GM10248 (cell line): ENCODE measurements around the gene HIPK4.

Source experiments
- CTCF ChIA-PET: fragments of 300-600 bp; sonication (Branson Sonifier 250); formaldehyde crosslinking; extraction: SDS; loops from one replicate; lab custom pipeline; 2021; ENCODE audit warnings: antibody characterized with exemption; lab: Yijun Ruan, JAX
- POLR2A ChIA-PET: fragments of 350-650 bp; sonication (Branson Sonifier 250); formaldehyde crosslinking; extraction: SDS; loops from one replicate; lab custom pipeline; 2020; ENCODE audit warnings: antibody characterized with exemption; lab: Yijun Ruan, JAX
- DNase-seq: peaks from one replicate; pipeline ENCODE4 v3.0.0; 2012; ENCODE audit errors: extremely low spot score
- CTCF ChIP-seq: IDR thresholded peaks from 2 replicates; pipeline ENCODE4 v1.5.1; 2012; ENCODE audit warnings: mild to moderate bottlenecking, low read depth; ENCODE audit errors: extremely low read depth, missing control alignments, control extremely low read depth

HIPK4 gene

GRCh38 chr19:40420766-40421765, 31.1 kb upstream of the HIPK4 start:
- TF ChIP-seq CTCF = peak; percentile 90
- DNase-seq = peak; percentile 79
- ChIA-PET CTCF (interaction anchor here (0.8 to 6.3 kb wide), 25 partner anchors 8 to 357 kb away, joined by 3 to 42 read pairs (median 4); partner anchors contain the start of genes BLVRB, RAB4B, SERTAD3 and SPTBN4), POLR2A (interaction anchor here (0.6 to 1.8 kb wide), 15 partner anchors 8 to 150 kb away, joined by 3 to 12 read pairs (median 4); partner anchors contain the start of genes BLVRB, C19orf47 and PLD3)

DNA sequence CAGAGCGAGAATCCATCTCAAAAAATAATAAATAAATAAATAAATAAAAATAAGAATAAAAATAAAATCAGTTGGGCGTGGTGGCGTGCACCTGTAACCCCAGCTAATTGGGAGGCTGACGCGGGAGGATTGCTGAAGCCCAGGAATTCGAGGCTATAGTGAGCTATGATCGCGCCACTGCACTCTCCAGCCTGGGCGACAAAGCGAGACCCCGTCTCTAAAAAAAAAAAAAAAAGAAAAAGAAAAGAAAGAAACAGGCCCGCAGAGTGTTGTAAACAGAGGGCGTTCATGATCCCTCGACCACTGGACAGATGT, 30.4 kb upstream of the HIPK4 start:
- CTCF ChIA-PET = interaction anchor here (0.8 to 6.3 kb wide), 26 partner anchors 9 to 358 kb away, joined by 3 to 42 read pairs (median 4); partner anchors contain the start of genes BLVRB, C19orf47, RAB4B and SERTAD3
- no peak for TF ChIP-seq CTCF
- no peak for DNase-seq
- POLR2A ChIA-PET = interaction anchor here (0.5 to 1.8 kb wide), 15 partner anchors 8 to 329 kb away, joined by 3 to 12 read pairs (median 4); partner anchors contain the start of genes BLVRB, C19orf47 and PLD3

- POLR2A ChIA-PET = interaction anchor here (0.5 to 1.8 kb wide), 7 partner anchors 10 to 375 kb away, joined by 3 to 11 read pairs (median 5); partner anchors contain the start of genes C19orf47 and PLD3
- TF ChIP-seq CTCF = no peak
- CTCF ChIA-PET = interaction anchor here (0.9 to 6.3 kb wide), 16 partner anchors 8 to 215 kb away, joined by 3 to 42 read pairs (median 6); partner anchors contain the start of genes BLVRB, C19orf47 and SPTBN4
- no peak for DNase-seq
Measured at GRCh38 chr19:40419780-40420179, 29.8 kb upstream of the HIPK4 start.

DNA sequence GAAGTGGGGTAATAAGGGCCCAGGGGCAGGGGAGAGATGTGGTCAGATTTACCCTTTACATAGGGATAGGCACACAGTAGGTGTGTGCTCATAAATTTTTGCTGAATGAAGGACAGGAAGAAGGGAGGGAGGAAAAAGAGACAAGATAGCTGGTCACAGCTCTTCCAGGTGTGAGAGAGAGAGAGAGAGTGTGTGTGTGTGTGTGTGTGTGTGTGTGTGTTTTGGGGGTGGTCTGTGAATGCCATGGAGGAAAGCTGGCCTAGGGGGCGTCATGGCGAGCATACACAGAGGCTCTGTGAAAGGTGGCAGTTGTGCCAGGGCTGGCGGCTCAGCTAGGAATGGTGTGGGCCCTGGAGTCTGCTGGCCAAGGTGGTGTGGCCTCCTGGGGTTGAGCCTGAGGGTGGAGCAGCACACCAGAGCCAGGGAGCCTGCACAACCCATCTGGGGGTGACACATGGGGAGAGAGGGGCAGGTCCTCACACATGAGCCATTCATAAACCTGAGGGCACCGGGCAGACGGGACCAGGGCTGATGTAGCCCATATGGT, 29.2 kb upstream of the HIPK4 start:
- no peak for TF ChIP-seq CTCF
- CTCF ChIA-PET = interaction anchor here (1.6 to 6.3 kb wide), 4 partner anchors 11 to 46 kb away, joined by 4 to 42 read pairs (median 21); partner anchors contain the start of genes BLVRB and SPTBN4
- no peak for DNase-seq
- POLR2A ChIA-PET = interaction anchor here (0.6 to 1.4 kb wide), 3 partner anchors 9 to 376 kb away, joined by 3 to 6 read pairs (median 3); partner anchors contain the start of genes C19orf47 and PLD3

GRCh38 chr19:40418040-40418439, 28.1 kb upstream of the HIPK4 start:
- ChIA-PET CTCF (interaction anchor here (0.8 to 4.6 kb wide), 5 partner anchors 10 to 47 kb away, joined by 3 to 30 read pairs (median 3); partner anchors contain the start of gene BLVRB), POLR2A (interaction anchor here (0.7 to 1.2 kb wide), 2 partner anchors 8 to 39 kb away, joined by 4 to 11 read pairs; partner anchors contain the start of gene SERTAD1)
- DNase-seq = no peak
- TF ChIP-seq CTCF = no peak
